HCT116 (cell line): ENCODE measurements around the gene BRSK2. TPM values are rescaled to one million over a fixed set of nuclear protein-coding genes. Genes with fewer than 3 reads are reported as not detected.

Experiments
- ATAC-seq: fragments of 200-7000 bp; cut with Tn5 transposase; 2 replicates; pipeline ENCODE4 v1.9.1; 2020; ENCODE audit warnings: mild to moderate bottlenecking, moderate library complexity
- BruUV-seq: library from RNA; stranded (reverse); fragments of 400-500 nt; replicated peaks from 2 replicates; lab custom pipeline; 2021; lab: Mats Ljungman, UMichigan
- CTCF ChIA-PET: fragments of 300-600 bp; sonication (Branson Sonifier 250); formaldehyde crosslinking; loops from one replicate; lab custom pipeline; 2021; ENCODE audit warnings: antibody characterized with exemption; lab: Charles Lee
- POLR2A ChIA-PET: fragments of 300-600, 350-600 bp; sonication (Branson Sonifier 250); formaldehyde crosslinking; loops from one replicate; lab custom pipeline; 2021; ENCODE audit warnings: antibody characterized with exemption; lab: Charles Lee
- RAD21 ChIA-PET, 2 experiments: fragments of 300-600 bp; sonication (Branson Sonifier 250); formaldehyde crosslinking; loops; one replicate each; lab custom pipeline; 2023; ENCODE audit warnings: low total read pairs in 2 of 2; ENCODE audit not compliant: uncharacterized antibody in 2 of 2, unreplicated experiment in 2 of 2, low non-redundant PET in 1 of 2; lab: Charles Lee
- DNase-seq: peaks from one replicate; pipeline ENCODE4 v3.0.0-alpha.2; 2010; ENCODE audit warnings: low read depth, low spot score
- H2AFZ ChIP-seq: fragments of 200-600 bp; shearing (Covaris generic), sonication (generic); 2 replicates; pipeline ENCODE4 v1.6.1; 2017; ENCODE audit warnings: low read depth, mixed run types, mixed read lengths, antibody characterized with exemption, low read length; ENCODE audit not compliant: poor library complexity, severe bottlenecking
- H3K27ac ChIP-seq: 2 replicates; pipeline ENCODE4 v1.5.1; 2012; ENCODE audit warnings: low read depth, low read length
- H3K27me3 ChIP-seq: fragments of 200-600 bp; sonication (generic); 2 replicates; pipeline ENCODE4 v1.6.1; 2016; ENCODE audit warnings: mixed run types, low read length, mixed read lengths; ENCODE audit not compliant: insufficient read depth
- H3K36me3 ChIP-seq, 2 experiments: fragments of 200-500 bp in 1 of 2; fragments of 200-600 bp in 1 of 2; sonication (Bioruptor generic) in 1 of 2; sonication (generic) in 1 of 2; 2 replicates each; pipeline versions ENCODE4 v1.5.1 to v1.6.1; 2014 to 2016; ENCODE audit warnings: low read length in 2 of 2, inconsistent platforms in 1 of 2, mixed read lengths in 1 of 2, mixed run types in 1 of 2; ENCODE audit not compliant: insufficient read depth in 2 of 2, control insufficient read depth in 1 of 2
- H3K4me1 ChIP-seq, 2 experiments: fragments of 200-600 bp in 1 of 2; sonication (generic) in 1 of 2; 2 replicates each; pipeline versions ENCODE4 v1.5.1 to v1.6.1; 2012 to 2017; ENCODE audit warnings: low read length in 2 of 2, inconsistent platforms in 1 of 2, mild to moderate bottlenecking in 1 of 2, mixed read lengths in 1 of 2, mixed run types in 1 of 2, moderate library complexity in 1 of 2; ENCODE audit not compliant: insufficient read depth in 2 of 2, control insufficient read depth in 1 of 2
- H3K4me2 ChIP-seq: fragments of 200-600 bp; sonication (generic); 2 replicates; pipeline ENCODE4 v1.6.1; 2017; ENCODE audit warnings: mixed run types, low read length, mixed read lengths
- H3K4me3 ChIP-seq, 2 experiments: fragments of 200-600 bp in 1 of 2; sonication (generic) in 1 of 2; replicated peaks in 1 of 2; 2 replicates each; pipeline ENCODE4 v1.5.1; 2011 to 2016; ENCODE audit warnings: low read length in 2 of 2, control low read depth in 1 of 2, low read depth in 1 of 2, mild to moderate bottlenecking in 1 of 2, mixed read lengths in 1 of 2, mixed run types in 1 of 2
- H3K79me2 ChIP-seq: fragments of 200-600 bp; sonication (generic); 2 replicates; pipeline ENCODE4 v1.6.1; 2017; ENCODE audit warnings: mild to moderate bottlenecking, mixed run types, low read length, moderate library complexity, mixed read lengths; ENCODE audit not compliant: insufficient read depth
- H3K9ac ChIP-seq: fragments of 200-600 bp; sonication (generic); 2 replicates; pipeline ENCODE4 v1.6.1; 2016; ENCODE audit warnings: low read length, mixed read lengths
- H3K9me2 ChIP-seq: fragments of 200-600 bp; sonication (generic), shearing (Covaris generic); 2 replicates; pipeline ENCODE4 v1.6.1; 2017; ENCODE audit warnings: mixed run types, mild to moderate bottlenecking, moderate library complexity; ENCODE audit not compliant: insufficient read depth
- H3K9me3 ChIP-seq, 2 experiments: fragments of 200-500 bp in 1 of 2; fragments of 200-600 bp in 1 of 2; sonication (Bioruptor generic) in 1 of 2; sonication (generic) in 1 of 2; 2 replicates each; pipeline ENCODE4 v1.6.1; 2014 to 2017; ENCODE audit warnings: low read length in 2 of 2, mixed read lengths in 2 of 2, inconsistent platforms in 1 of 2, low read depth in 1 of 2, mild to moderate bottlenecking in 1 of 2, mixed run types in 1 of 2, moderate library complexity in 1 of 2; ENCODE audit not compliant: control insufficient read depth in 1 of 2, insufficient read depth in 1 of 2
- H4K20me1 ChIP-seq: fragments of 200-600 bp; sonication (generic), shearing (Covaris generic); 2 replicates; pipeline ENCODE4 v1.6.1; 2017; ENCODE audit warnings: mixed run types, mild to moderate bottlenecking, moderate library complexity; ENCODE audit not compliant: insufficient read depth
- CEBPB ChIP-seq: IDR thresholded peaks from 2 replicates; pipeline ENCODE4 v1.6.1; 2012; ENCODE audit warnings: low read depth
- EGR1 ChIP-seq: IDR thresholded peaks from 2 replicates; pipeline ENCODE4 v1.6.1; 2012; ENCODE audit warnings: low read depth
- EZH2phosphoT487 ChIP-seq: fragments of 200-600 bp; IDR thresholded peaks from 2 replicates; pipeline ENCODE4 v1.6.1; 2018; ENCODE audit warnings: antibody characterized with exemption, borderline replicate concordance
- JUND ChIP-seq: IDR thresholded peaks from 2 replicates; pipeline ENCODE4 v1.6.1; 2012
- SIN3A ChIP-seq: IDR thresholded peaks from 2 replicates; pipeline ENCODE4 v1.6.1; 2012; ENCODE audit warnings: low read depth
- ZFX ChIP-seq: fragments of 450-650 bp; IDR thresholded peaks from 2 replicates; pipeline ENCODE4 v1.6.1; 2017
- ZNF274 ChIP-seq: fragments of 200-500 bp; sonication (Bioruptor generic); IDR thresholded peaks from 2 replicates; pipeline ENCODE4 v1.6.1; 2014; ENCODE audit warnings: mild to moderate bottlenecking, low read depth, low read length, inconsistent platforms
- intact Hi-C: fragments of 100-400 bp; cut with micrococcal nuclease; formaldehyde crosslinking; loops from 2 replicates; pipeline ENCODE4 v1.10.0; 2022
- total RNA-seq: library from RNA; stranded (reverse); gene quantifications from one replicate; pipeline ENCODE4 v1.2.1, GENCODE V29; 2021; ENCODE audit not compliant: unreplicated experiment
- TF ChIP-seq, protein P1 (sequence below): IDR thresholded peaks from 2 replicates; pipeline ENCODE4 v1.6.1; 2012
- TF ChIP-seq, protein P2 (sequence below): IDR thresholded peaks from 2 replicates; pipeline ENCODE4 v1.6.1; 2011; ENCODE audit warnings: mild to moderate bottlenecking, low read length, moderate library complexity; ENCODE audit not compliant: insufficient replicate concordance; ENCODE audit errors: extremely low read depth
- TF ChIP-seq, protein P3 (sequence below): IDR thresholded peaks from 2 replicates; pipeline ENCODE4 v1.6.1; 2012

BRSK2 gene
- total RNA-seq, 1 experiment from 2014 or later: 14.0 TPM

DNA sequence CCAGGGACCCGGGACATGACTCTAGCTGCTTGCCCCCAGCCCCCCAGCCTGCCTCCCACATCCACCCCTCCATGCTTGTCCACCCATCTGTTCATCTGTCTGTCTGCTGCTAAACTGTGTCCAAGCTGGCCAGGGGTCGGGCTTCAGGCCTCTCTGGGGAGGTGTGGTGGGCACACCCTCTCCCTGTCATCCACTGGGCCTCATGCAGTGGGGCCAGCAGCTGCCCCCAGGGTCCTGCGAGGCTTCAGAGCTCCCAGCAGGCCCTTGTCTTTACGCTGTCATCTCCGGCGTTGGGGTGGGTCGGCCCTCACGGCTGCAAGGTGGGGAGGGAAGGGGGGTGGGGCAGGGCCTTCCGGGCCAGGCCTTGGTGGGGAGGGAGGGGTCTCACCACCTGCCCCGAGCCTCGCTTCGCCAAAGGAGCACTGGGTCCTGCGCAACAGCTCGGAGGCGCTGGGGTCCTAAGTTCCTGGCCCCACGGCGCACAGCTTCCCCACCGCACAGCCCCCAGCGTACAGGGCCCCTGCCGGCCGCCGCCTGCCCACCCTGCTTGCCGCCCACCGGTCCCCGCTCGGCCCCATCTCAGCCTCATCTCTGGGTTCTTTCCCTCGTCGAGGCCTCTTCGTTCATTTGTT, 70.1 kb downstream of the BRSK2 start (continued):
- TF ChIP-seq, protein P1, sequence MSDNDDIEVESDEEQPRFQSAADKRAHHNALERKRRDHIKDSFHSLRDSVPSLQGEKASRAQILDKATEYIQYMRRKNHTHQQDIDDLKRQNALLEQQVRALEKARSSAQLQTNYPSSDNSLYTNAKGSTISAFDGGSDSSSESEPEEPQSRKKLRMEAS: no peak
- TF ChIP-seq EGR1 (no peak), EZH2phosphoT487 (no peak), SIN3A (no peak), ZNF274 (no peak)
- TF ChIP-seq, protein P2, sequence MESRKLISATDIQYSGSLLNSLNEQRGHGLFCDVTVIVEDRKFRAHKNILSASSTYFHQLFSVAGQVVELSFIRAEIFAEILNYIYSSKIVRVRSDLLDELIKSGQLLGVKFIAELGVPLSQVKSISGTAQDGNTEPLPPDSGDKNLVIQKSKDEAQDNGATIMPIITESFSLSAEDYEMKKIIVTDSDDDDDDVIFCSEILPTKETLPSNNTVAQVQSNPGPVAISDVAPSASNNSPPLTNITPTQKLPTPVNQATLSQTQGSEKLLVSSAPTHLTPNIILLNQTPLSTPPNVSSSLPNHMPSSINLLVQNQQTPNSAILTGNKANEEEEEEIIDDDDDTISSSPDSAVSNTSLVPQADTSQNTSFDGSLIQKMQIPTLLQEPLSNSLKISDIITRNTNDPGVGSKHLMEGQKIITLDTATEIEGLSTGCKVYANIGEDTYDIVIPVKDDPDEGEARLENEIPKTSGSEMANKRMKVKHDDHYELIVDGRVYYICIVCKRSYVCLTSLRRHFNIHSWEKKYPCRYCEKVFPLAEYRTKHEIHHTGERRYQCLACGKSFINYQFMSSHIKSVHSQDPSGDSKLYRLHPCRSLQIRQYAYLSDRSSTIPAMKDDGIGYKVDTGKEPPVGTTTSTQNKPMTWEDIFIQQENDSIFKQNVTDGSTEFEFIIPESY: no peak
- TF ChIP-seq, protein P3, sequence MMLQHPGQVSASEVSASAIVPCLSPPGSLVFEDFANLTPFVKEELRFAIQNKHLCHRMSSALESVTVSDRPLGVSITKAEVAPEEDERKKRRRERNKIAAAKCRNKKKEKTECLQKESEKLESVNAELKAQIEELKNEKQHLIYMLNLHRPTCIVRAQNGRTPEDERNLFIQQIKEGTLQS: no peak

DNA sequence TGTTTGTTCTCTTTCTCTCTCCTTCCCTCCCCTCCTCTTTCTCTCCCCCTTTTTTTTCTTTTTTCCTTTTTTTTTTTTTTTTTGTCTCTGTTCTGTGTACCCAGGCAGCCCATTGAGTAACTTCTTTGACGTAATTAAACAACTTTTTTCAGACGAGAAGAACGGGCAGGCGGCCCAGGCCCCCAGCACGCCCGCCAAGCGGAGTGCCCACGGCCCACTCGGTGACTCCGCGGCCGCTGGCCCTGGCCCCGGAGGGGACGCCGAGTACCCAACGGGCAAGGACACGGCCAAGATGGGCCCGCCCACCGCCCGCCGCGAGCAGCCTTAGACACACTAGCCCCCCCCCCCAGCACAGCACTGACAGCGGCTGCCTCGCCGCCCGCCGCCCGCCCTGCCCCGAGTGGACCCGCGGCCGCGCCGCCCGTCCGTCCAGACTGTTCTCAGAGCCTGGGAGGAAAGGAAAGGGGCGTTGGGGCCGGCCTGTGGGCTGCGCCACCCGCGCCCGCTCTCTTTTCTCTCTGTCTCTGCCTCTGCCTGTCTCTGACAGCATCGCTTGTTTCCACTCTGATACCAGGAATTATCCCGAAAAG, 70.8 kb downstream of the BRSK2 start:
- H2AFZ ChIP-seq: no peak overlapping the region
- no peak overlapping the region for H3K27ac ChIP-seq
- peaks cover 3 to 7% of the 10 kb centered on the region in 2 experiments; a peak in 3 of 4 replicates for H3K4me1 ChIP-seq
- no peak for ATAC-seq
- H3K9ac ChIP-seq: no peak overlapping the region
- ChIA-PET RAD21 (no interaction called here), CTCF (no interaction called here)
- no peak for DNase-seq
- no peaks in the 10 kb centered on the region for H4K20me1 ChIP-seq
- BruUV-seq: no TSS peak
- no peaks in the 10 kb centered on the region for H3K36me3 ChIP-seq
- no peak overlapping the region for H3K4me3 ChIP-seq
- no peak for TF ChIP-seq CEBPB
- TF ChIP-seq JUND: no peak
- TF ChIP-seq, protein P3: no peak
- TF ChIP-seq, protein P2: no peak
- no peak for TF ChIP-seq ZFX
- TF ChIP-seq, all 23 proteins: peak for 0
- no peaks in the 10 kb centered on the region for H3K79me2 ChIP-seq
- intact Hi-C loops: no loop called here
- no peaks in the 10 kb centered on the region for H3K9me2 ChIP-seq
- H3K27me3 ChIP-seq: no peaks in the 10 kb centered on the region
- H3K9me3 ChIP-seq: no peaks in the 10 kb centered on the region
- H3K4me2 ChIP-seq: no peak overlapping the region
- POLR2A ChIA-PET: no interaction called here
